ENCODE data around the gene CERS4. TPM values are rescaled to one million over a fixed set of nuclear protein-coding genes. Genes with fewer than 3 reads are reported as not detected.
"Not testable (repeated sequence)": the region's sequence is repeated elsewhere in the genome, so short reads cannot be mapped to it uniquely, and the experiment has no call there.

The CERS4 gene
- total and polyA plus RNA-seq, 8 donors: 36.8 to 59.1 (median 48.6) TPM

DNA sequence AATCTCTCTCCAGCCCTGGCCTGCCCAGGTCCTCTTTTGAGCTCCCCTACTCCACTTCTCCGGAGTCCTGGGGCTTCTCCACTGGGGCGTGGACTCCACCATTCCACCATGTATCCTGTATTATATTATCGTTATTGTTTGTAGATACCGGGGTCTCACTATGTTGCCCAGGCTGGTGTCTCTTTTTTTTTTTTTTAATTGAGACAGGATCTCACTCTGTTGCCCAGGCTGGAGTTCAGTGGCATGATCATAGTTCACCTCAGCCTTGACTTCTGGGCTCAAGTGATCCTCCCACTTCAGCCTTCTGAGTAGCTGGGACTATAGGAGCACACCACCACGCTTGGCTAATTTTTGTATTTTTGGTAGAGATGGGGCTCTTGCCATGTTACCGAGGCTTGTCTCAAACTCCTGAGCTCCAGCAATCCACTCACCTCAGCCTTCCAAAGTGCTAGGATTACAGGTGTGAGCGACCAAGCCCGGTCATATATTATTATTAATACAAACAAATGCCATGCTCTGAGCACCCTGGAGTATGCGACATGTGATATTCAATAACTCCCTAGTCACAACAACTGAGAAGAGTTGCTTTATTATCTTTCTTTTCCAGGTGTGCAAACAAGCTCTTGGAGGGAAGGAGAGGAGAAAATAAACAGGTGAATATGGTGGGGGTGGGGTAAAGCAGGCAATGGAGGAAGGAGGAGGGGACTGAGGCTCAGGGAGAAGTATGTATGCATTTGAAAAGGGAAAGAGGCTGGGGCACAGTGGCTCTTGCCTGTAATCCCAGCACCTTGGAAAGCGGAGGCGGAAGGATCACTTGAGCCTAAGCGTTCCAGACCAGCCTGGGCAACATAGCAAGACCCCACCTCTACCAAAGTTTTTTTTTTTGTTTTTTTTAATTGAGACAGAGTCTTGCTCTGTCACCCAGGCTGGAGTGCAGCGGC is 2.8 kb upstream of the CERS4 start:
- Histone ChIP-seq H3K27me3 (peaks cover 0 to 38% of the 10 kb centered on the region in 2 donors), H3K36me3 (no peaks in the 10 kb centered on the region), H3K27ac (no peak overlapping the region), H3K4me3 (no peak overlapping the region), H3K9me3 (no peaks in the 10 kb centered on the region), H3K4me1 (peaks cover 0 to 26% of the 10 kb centered on the region in 2 donors)
- ATAC-seq: peak; percentile 3
- intact Hi-C loops (cut with DNase I): no loop called here
- TF ChIP-seq, protein P1, sequence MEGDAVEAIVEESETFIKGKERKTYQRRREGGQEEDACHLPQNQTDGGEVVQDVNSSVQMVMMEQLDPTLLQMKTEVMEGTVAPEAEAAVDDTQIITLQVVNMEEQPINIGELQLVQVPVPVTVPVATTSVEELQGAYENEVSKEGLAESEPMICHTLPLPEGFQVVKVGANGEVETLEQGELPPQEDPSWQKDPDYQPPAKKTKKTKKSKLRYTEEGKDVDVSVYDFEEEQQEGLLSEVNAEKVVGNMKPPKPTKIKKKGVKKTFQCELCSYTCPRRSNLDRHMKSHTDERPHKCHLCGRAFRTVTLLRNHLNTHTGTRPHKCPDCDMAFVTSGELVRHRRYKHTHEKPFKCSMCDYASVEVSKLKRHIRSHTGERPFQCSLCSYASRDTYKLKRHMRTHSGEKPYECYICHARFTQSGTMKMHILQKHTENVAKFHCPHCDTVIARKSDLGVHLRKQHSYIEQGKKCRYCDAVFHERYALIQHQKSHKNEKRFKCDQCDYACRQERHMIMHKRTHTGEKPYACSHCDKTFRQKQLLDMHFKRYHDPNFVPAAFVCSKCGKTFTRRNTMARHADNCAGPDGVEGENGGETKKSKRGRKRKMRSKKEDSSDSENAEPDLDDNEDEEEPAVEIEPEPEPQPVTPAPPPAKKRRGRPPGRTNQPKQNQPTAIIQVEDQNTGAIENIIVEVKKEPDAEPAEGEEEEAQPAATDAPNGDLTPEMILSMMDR (IDR thresholded peaks at IDR 0.05): no peak
- DNase-seq: peak in 2 of 4 donors; percentile 9 to 40

DNA sequence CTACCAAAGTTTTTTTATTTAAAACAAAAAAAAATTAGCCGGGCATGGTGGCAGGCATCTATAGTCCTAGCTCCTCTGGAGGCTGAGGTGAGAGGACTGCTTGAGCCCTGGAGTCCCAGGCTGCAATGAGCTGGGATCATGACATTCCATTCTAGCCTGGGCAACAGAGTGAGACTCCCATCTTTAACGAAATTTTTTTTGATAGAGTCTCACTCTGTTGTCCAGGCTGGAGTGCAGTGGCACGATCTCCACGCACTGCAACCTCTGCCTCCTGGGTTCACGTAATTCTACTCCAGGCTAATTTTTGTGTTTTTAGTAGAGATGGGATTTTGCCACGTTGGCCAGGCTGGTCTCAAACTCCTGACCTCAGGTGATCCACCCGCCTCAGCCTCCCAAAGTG is 1.8 kb upstream of the CERS4 start:
- H3K27ac ChIP-seq; H3K36me3 ChIP-seq; H3K4me3 ChIP-seq; H3K9me3 ChIP-seq; ATAC-seq; DNase-seq; intact Hi-C loops (cut with DNase I): not testable (repeated sequence)
- H3K27me3 ChIP-seq: peaks cover 0 to 38% of the 10 kb centered on the region in 2 donors
- H3K4me1 ChIP-seq: peaks cover 0 to 26% of the 10 kb centered on the region in 2 donors

DNA sequence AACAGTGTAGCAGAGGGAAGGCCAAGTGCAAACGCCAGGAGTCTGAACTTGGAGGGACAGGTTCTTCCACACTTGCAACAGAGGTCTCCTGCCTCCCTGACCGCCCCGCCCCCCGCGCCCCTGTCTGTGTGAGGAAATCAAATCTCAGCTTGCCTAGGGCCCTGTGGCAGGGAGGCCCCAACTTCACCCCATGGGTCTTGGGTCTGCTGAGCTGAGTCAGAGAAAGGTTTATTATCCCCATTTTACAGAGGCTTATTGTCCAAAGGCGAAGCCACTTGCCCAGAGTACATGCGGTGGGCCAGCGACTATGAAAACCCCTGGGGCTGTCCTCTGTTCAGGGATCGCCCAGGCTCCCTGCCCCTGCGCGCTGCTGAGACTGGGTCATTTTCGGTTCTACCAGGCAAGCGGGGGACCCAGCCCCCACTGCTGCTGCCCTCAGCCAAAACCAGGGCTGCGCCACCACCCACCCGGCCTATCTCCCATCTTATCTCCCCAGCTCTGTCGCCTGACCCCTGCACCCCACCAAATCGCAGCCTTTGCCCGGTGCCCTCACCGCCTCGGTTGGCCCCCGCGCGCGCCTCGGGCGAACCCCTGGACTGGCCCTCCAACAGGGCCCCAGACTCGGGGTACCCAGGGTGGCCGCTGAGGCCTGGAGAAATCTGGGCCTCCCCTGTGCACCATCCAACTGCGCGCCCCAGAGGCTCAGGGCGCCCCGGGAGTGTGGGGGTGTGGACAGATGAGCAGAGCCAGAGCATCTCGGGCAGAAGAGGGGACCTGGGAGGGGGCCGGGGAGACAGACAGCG is 850 bp upstream of the CERS4 start:
- TF ChIP-seq, protein P1 (IDR thresholded peaks at IDR 0.05): no peak
- no peaks in the 10 kb centered on the region for H3K36me3 ChIP-seq
- ATAC-seq: peak; percentile 9
- peaks cover 0 to 38% of the 10 kb centered on the region in 2 donors for H3K27me3 ChIP-seq
- peaks cover 0 to 26% of the 10 kb centered on the region in 2 donors for H3K4me1 ChIP-seq
- H3K27ac ChIP-seq: peak overlapping the region; percentile 7 to 63
- H3K4me3 ChIP-seq: peak overlapping the region; percentile 64 to 74
- intact Hi-C loops (cut with DNase I): no loop called here
- peak in 3 of 4 donors; percentile 17 to 75 (median 62) for DNase-seq
- H3K9me3 ChIP-seq: no peaks in the 10 kb centered on the region

DNA sequence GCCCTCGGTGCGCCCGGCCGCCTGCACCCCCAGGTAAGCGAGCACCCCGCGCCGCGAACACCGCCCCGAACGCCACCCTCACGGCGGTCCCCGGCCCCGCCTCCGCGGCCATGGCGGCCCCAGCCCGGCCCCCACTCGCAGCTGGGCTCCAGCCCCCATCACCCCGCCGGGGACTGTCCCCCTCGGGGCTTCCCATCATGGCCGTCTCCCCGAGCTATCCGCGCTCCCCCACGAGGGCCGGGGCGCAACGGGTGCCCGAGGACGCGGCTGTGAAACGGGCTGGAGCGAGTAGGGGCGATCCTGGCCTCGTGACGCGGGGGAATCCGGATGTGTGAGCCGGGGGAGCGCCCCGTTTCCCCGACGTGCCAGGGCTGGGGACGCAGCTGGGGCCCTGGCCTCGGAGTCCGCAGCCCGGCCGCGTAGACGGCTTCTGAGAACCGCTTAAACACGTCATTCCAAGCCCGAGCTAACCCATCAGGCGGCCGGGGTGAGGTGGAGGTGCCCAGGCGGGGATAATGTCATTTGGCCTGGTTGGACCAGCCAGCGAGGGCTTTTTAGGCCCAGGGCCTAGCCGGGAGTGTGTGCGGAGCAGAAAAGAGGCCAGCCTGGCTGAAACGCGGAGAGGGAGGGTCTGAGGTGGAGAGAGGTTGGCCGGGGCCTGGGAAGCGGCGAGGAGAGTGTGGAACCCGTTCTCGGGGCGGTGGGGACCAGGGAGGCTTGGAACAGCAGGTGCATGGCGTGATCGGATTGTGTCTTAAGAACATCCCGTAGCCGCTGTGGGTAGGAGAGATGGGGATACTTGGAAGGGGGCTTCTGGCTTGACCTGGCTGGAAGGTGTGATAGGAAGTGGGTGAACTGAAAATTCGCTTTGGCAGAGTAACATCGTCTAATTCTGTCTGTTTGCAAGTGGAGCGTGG is 550 bp downstream of the CERS4 start:
- ATAC-seq (peak; percentile 60), DNase-seq (peak in 3 of 4 donors; percentile 42 to 51 (median 49))
- Histone ChIP-seq H3K27me3 (peaks cover 0 to 38% of the 10 kb centered on the region in 2 donors), H3K9me3 (no peaks in the 10 kb centered on the region), H3K4me1 (peaks cover 0 to 26% of the 10 kb centered on the region in 2 donors), H3K4me3 (peak overlapping the region; percentile 64 to 74), H3K36me3 (no peaks in the 10 kb centered on the region), H3K27ac (peak overlapping the region; percentile 19 to 63)
- TF ChIP-seq, protein P1 (IDR thresholded peaks at IDR 0.05): no peak
- intact Hi-C loops (cut with DNase I): no loop called here

Data from left lung (tissue), 10 donors.